ENCODE results near the gene MEIKIN. TPM values are rescaled to one million over a fixed set of nuclear protein-coding genes. Genes with fewer than 3 reads are reported as not detected.

MEIKIN gene
- total and polyA plus RNA-seq, 2 donors (not counting 3 experiments of a cell fraction or from before 2014, with no cell fraction given) = not detected

- Histone ChIP-seq H3K4me3 (replicated peaks in 1 of 3; ENCODE audit: insufficient read depth in 1 of 3, low read depth in 1 of 3, low read length in 3 of 3) (no peak overlapping the region), H4K20me1 (replicated peaks; ENCODE audit: control insufficient read depth, extremely low read depth, insufficient read depth, low read length) (peaks cover 3% of the 10 kb centered on the region), H3K4me2 (ENCODE audit: insufficient read depth, low read length) (no peak overlapping the region), H3K4me1 (ENCODE audit: control insufficient read depth, extremely low read depth, insufficient read depth, low read length) (peaks cover 4% of the 10 kb centered on the region), H3K79me2 (ENCODE audit: control insufficient read depth, insufficient read depth, low read length) (peaks cover 89% of the 10 kb centered on the region), H3K27ac (ENCODE audit: insufficient read depth, low read depth, low read length) (no peak overlapping the region), H2AFZ (ENCODE audit: low read depth, low read length) (no peak overlapping the region), H3K9me1 (replicated peaks; ENCODE audit: control insufficient read depth, extremely low read depth, insufficient read depth, low read length) (no peaks in the 10 kb centered on the region), H3K36me3 (ENCODE audit: control insufficient read depth in 2 of 2, extremely low read depth in 1 of 2, insufficient read depth in 2 of 2, low read length in 2 of 2) (no peaks in the 10 kb centered on the region), H3K9me3 (replicated peaks; ENCODE audit: control insufficient read depth, insufficient read depth, low read length) (no peaks in the 10 kb centered on the region), H3K9ac (replicated peaks; ENCODE audit: extremely low read depth, insufficient read depth, low read length) (no peak overlapping the region), H3K27me3 (ENCODE audit: control insufficient read depth in 2 of 2, insufficient read depth in 2 of 2, low read length in 2 of 2) (no peaks in the 10 kb centered on the region)
- ChIA-PET POLR2A (no interaction called here), CTCF (interaction anchor here (0.6 kb wide), 1 partner anchor 1927 kb away, joined by 3 read pairs; no protein-coding TSS in a partner anchor)
- TF ChIP-seq EZH2 (IDR thresholded peaks at IDR 0.05; ENCODE audit: borderline replicate concordance, low read depth, low read length, severe bottlenecking) = no peak
- no peak for TF ChIP-seq JUN (IDR thresholded peaks at IDR 0.05; ENCODE audit: borderline replicate concordance, insufficient read depth, insufficient read length, low read depth)
- no peak for TF ChIP-seq FOS (IDR thresholded peaks at IDR 0.05; ENCODE audit: borderline replicate concordance, insufficient read depth, low read length)
- TF ChIP-seq, protein P1, sequence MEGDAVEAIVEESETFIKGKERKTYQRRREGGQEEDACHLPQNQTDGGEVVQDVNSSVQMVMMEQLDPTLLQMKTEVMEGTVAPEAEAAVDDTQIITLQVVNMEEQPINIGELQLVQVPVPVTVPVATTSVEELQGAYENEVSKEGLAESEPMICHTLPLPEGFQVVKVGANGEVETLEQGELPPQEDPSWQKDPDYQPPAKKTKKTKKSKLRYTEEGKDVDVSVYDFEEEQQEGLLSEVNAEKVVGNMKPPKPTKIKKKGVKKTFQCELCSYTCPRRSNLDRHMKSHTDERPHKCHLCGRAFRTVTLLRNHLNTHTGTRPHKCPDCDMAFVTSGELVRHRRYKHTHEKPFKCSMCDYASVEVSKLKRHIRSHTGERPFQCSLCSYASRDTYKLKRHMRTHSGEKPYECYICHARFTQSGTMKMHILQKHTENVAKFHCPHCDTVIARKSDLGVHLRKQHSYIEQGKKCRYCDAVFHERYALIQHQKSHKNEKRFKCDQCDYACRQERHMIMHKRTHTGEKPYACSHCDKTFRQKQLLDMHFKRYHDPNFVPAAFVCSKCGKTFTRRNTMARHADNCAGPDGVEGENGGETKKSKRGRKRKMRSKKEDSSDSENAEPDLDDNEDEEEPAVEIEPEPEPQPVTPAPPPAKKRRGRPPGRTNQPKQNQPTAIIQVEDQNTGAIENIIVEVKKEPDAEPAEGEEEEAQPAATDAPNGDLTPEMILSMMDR (IDR thresholded peaks at IDR 0.05; ENCODE audit: extremely low read depth in 1 of 2, insufficient read depth in 1 of 2, low read depth in 1 of 2, low read length in 2 of 2) = no peak
- no peak for TF ChIP-seq MYC (IDR thresholded peaks at IDR 0.05; ENCODE audit: low read depth, low read length)
- TF ChIP-seq, protein P2, sequence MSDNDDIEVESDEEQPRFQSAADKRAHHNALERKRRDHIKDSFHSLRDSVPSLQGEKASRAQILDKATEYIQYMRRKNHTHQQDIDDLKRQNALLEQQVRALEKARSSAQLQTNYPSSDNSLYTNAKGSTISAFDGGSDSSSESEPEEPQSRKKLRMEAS (IDR thresholded peaks at IDR 0.05; ENCODE audit: insufficient read depth, insufficient read length) = no peak
- no peak for TF ChIP-seq POLR2A (IDR thresholded peaks at IDR 0.05; ENCODE audit: low read depth, low read length)
- no peak for TF ChIP-seq POLR2AphosphoS5 (IDR thresholded peaks at IDR 0.05; ENCODE audit: insufficient read depth, low read depth, low read length)
- TF ChIP-seq GATA2 (IDR thresholded peaks at IDR 0.05; ENCODE audit: insufficient read depth, insufficient read length, low read depth, low read length) = no peak
- dilution Hi-C loops (cut with MboI; ENCODE audit: extremely low pct_ligation_motif_present, low sequenced_read_pairs) (no loop called here), intact Hi-C loops (cut with micrococcal nuclease) (no loop called here)
- no TSS peak for BruUV-seq (replicated peaks)
- DNase-seq (ENCODE audit: low read depth, low spot score) (no peak), FAIRE-seq (no peak)
Observed at GRCh38 chr5:131767891-131768290, 177.6 kb downstream of the MEIKIN start.

Data from endothelial cell of umbilical vein (primary cell).